Activated T-helper 9 cell treated with anti-CD3 and anti-CD28 coated beads, Interleukin-2, amount 50 U/mL, for 16 hours (primary cell): ENCODE results near the gene INTS4.
"Not testable (repeated sequence)": the region's sequence is repeated elsewhere in the genome, so short reads cannot be mapped to it uniquely, and the experiment has no call there.

Experiments used
- DNase-seq: peaks from one replicate; pipeline ENCODE4 v3.0.0-alpha.2; 2020; ENCODE audit warnings: low read depth

Gene INTS4

GRCh38 chr11:78022397-78023396 is 28.2 kb upstream of the INTS4 start, which contains the start of gene KCTD14:
KCTD14 (minus strand) TSS chr11:78023276; CDS start chr11:78023249, 27 bp downstream.
- no peak for DNase-seq

- DNase-seq = no peak
Observed at GRCh38 chr11:78021611-78022010, 27.1 kb upstream of the INTS4 start.

GRCh38 chr11:78020246-78020645 is 25.8 kb upstream of the INTS4 start:
- no peak for DNase-seq

- no peak for DNase-seq
Observed at GRCh38 chr11:78019808-78020207, 25.3 kb upstream of the INTS4 start.

- DNase-seq = no peak
Observed at GRCh38 chr11:78015878-78016277, 21.4 kb upstream of the INTS4 start.

- DNase-seq = not testable (repeated sequence)
Observed at GRCh38 chr11:78014937-78015520, 20.6 kb upstream of the INTS4 start.

- DNase-seq = no peak
Observed at GRCh38 chr11:78011301-78011700, 16.8 kb upstream of the INTS4 start.

GRCh38 chr11:78010755-78011154 is 16.3 kb upstream of the INTS4 start:
- DNase-seq = no peak

GRCh38 chr11:78010304-78010703 is 15.8 kb upstream of the INTS4 start:
- DNase-seq = no peak

- DNase-seq = no peak
Observed at GRCh38 chr11:78009062-78009461, 14.6 kb upstream of the INTS4 start.

GRCh38 chr11:78000193-78000592 is 5.7 kb upstream of the INTS4 start:
- peak; percentile 12 for DNase-seq

- no peak for DNase-seq
Observed at GRCh38 chr11:77999446-78000030, 5.1 kb upstream of the INTS4 start.

GRCh38 chr11:77993902-77994301 is 566 bp downstream of the INTS4 start:
- no peak for DNase-seq

- no peak for DNase-seq
Observed at GRCh38 chr11:77990981-77991380, 3.5 kb downstream of the INTS4 start.

GRCh38 chr11:77986456-77986855 is 8.0 kb downstream of the INTS4 start:
- DNase-seq = not testable (repeated sequence)

- no peak for DNase-seq
Observed at GRCh38 chr11:77981346-77981947, 13.0 kb downstream of the INTS4 start.

- DNase-seq = no peak
Observed at GRCh38 chr11:77968337-77968736, 26.1 kb downstream of the INTS4 start.

GRCh38 chr11:77967753-77968152 is 26.7 kb downstream of the INTS4 start:
- DNase-seq = no peak

- DNase-seq = no peak
Observed at GRCh38 chr11:77967121-77967520, 27.3 kb downstream of the INTS4 start.

GRCh38 chr11:77966338-77966737 is 28.1 kb downstream of the INTS4 start:
- DNase-seq = no peak

GRCh38 chr11:77959434-77959833 is 35.0 kb downstream of the INTS4 start:
- DNase-seq = no peak

- not testable (repeated sequence) for DNase-seq
Observed at GRCh38 chr11:77958583-77959177, 35.8 kb downstream of the INTS4 start.
